Activated CD8-positive, alpha-beta T cell treated with anti-CD3 and anti-CD28 coated beads, Interleukin-2, amount 10 ng/mL, durations not matched to agents 7 days and 5 days (primary cell): Measurements from ENCODE around the gene CARD10. TPM values are rescaled to one million over a fixed set of nuclear protein-coding genes. Genes with fewer than 3 reads are reported as not detected.

Experiments
- ATAC-seq: fragments of 150-1000 bp; cut with Tn5 transposase; one replicate; pipeline ENCODE4 v1.10.0; 2021; ENCODE audit warnings: moderate library complexity
- CTCF ChIA-PET: fragments of 350-600 bp; sonication (Branson Sonifier 250); formaldehyde crosslinking; loops from one replicate; lab custom pipeline; 2021; ENCODE audit warnings: antibody characterized with exemption; lab: Charles Lee
- POLR2A ChIA-PET: fragments of 350-600 bp; sonication (Branson Sonifier 250); formaldehyde crosslinking; loops from one replicate; lab custom pipeline; 2021; ENCODE audit warnings: antibody characterized with exemption; lab: Charles Lee
- DNase-seq: peaks from one replicate; pipeline ENCODE4 v3.0.0-alpha.2; 2020
- H3K27ac Mint-ChIP-seq: one replicate; pipeline ENCODE4 v1.8.0; 2021; ENCODE audit warnings: mild to moderate bottlenecking, mixed read lengths
- H3K27me3 Mint-ChIP-seq: one replicate; pipeline ENCODE4 v1.8.0; 2021; ENCODE audit warnings: low read depth, mixed read lengths
- H3K36me3 Mint-ChIP-seq: one replicate; pipeline ENCODE4 v1.8.0; 2021; ENCODE audit warnings: low read depth, mixed read lengths
- H3K4me1 Mint-ChIP-seq: one replicate; pipeline ENCODE4 v1.8.0; 2021; ENCODE audit warnings: low read depth, mixed read lengths
- H3K4me3 Mint-ChIP-seq: one replicate; pipeline ENCODE4 v1.8.0; 2021; ENCODE audit warnings: mild to moderate bottlenecking, mixed read lengths
- H3K9me3 Mint-ChIP-seq: one replicate; pipeline ENCODE4 v1.8.0; 2022; ENCODE audit warnings: mixed read lengths; ENCODE audit not compliant: insufficient read depth
- total RNA-seq, 2 experiments: library from RNA; stranded (reverse); gene quantifications; one replicate each; pipeline ENCODE4 v1.2.3, GENCODE V29; 2021

Gene CARD10
- total RNA-seq, 2 experiments from 2014 or later, result 0.31 TPM; not detected in 1

DNA sequence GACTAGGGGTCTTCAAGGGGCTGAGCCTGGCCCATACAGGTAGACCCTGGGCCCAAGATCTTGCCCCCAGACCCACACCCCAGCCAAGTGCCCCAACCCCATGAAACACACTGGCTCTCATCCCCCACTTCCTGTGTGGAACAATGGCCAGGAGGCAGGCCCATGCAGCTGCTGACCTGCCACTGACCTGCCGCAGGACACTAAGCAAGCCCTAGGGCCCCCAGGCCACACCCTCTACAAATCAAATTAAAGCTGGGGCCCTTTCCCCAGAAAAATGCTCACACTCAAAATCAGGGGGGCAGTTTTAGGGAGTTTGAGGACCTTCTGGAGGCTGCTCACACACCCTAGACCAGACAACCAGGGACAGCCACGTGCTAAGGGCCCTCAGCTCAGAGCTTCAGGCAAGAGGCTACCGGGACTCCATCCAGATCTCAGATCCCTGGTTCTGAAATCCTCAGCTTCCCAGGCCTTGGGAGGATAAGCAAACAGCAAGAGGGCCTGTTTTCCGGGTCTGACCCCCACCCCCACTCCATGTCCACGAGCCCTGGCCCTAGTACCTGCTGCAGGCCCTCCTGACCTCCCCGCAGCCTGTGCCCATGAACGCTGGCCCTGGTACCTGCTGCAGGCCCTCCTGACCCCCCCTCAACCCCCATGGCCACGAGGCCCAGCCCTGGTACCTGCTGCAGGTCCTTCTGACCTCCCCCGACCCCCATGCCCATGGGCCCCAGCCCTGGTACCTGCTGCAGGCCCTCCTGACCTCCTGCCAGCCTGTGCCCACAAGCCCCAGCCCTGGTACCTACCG is 10.0 kb downstream of the CARD10 start:
- Mint-ChIP-seq H3K9me3 (no peaks in the 10 kb centered on the region), H3K4me1 (no peaks in the 10 kb centered on the region), H3K27me3 (no peaks in the 10 kb centered on the region), H3K36me3 (no peaks in the 10 kb centered on the region), H3K27ac (no peak overlapping the region), H3K4me3 (no peak overlapping the region)
- POLR2A ChIA-PET, result no interaction called here
- no peak for DNase-seq
- ATAC-seq, result no peak
- CTCF ChIA-PET, result interaction anchor here (1.1 kb wide), 1 partner anchor 37 kb away, joined by 3 read pairs; no protein-coding TSS in a partner anchor

DNA sequence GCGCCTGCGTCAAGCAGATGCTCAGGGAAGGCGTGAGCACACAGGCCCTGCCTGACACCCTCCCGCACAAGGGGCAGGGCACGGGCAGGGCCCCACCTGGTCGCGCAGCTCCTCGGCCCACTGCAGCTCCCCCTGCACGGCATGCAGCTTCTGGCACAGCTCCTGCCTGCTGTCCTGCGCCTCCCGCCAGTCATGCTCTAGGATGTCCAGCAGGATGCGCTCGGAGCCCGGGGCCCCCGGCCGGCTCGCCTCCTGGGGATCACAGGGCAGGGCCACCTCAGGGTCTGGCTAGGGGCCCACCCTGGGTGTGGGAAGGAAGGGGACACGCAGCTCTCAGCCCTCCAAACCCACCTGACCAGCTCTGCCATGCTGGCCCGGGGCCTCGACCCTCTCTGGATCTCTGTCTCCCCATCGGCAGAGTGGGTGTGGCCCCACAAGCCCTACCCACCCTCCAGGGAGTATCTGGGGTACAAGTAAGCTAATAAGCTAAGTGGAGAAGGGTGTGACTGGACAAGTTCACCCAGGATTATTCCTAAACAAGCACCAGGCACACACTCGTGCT is 10.7 kb downstream of the CARD10 start:
- DNase-seq, result no peak
- Mint-ChIP-seq H3K9me3 (no peaks in the 10 kb centered on the region), H3K27ac (no peak overlapping the region), H3K4me1 (no peaks in the 10 kb centered on the region), H3K27me3 (no peaks in the 10 kb centered on the region), H3K4me3 (no peak overlapping the region), H3K36me3 (no peaks in the 10 kb centered on the region)
- no peak for ATAC-seq
- POLR2A ChIA-PET, result interaction anchor here (0.8 kb wide), 1 partner anchor 264 kb away, joined by 4 read pairs; the partner anchor contains the start of gene RAC2
- CTCF ChIA-PET, result interaction anchor here (1.4 kb wide), 1 partner anchor 10 kb away, joined by 8 read pairs; no protein-coding TSS in a partner anchor

DNA sequence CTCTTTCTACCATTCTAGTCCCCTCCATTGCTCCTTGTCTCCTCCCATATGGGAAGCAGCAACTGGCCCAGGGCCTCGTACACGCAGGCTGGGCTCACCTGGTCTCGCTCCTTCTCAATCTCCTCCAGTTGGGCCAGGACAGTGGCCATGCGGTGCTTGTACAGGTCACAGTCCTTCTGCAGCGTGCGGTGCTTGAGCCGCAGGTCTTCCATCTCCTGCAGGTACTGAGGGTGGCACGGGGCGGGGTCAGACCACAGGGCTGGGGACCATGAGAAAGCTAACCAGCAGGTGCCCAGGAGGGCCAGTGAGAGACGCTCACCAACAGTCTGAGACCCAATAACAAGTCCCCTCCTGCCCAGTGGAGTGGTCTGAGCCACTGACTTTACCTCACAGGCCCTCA is 11.5 kb downstream of the CARD10 start:
- Mint-ChIP-seq H3K9me3 (no peaks in the 10 kb centered on the region), H3K4me1 (no peaks in the 10 kb centered on the region), H3K27me3 (no peaks in the 10 kb centered on the region), H3K4me3 (no peak overlapping the region), H3K27ac (no peak overlapping the region), H3K36me3 (no peaks in the 10 kb centered on the region)
- ChIA-PET CTCF (interaction anchor here (1.4 kb wide), 1 partner anchor 9 kb away, joined by 8 read pairs; no protein-coding TSS in a partner anchor), POLR2A (interaction anchor here (0.8 kb wide), 1 partner anchor 263 kb away, joined by 4 read pairs; the partner anchor contains the start of gene RAC2)
- DNase-seq (no peak), ATAC-seq (no peak)

DNA sequence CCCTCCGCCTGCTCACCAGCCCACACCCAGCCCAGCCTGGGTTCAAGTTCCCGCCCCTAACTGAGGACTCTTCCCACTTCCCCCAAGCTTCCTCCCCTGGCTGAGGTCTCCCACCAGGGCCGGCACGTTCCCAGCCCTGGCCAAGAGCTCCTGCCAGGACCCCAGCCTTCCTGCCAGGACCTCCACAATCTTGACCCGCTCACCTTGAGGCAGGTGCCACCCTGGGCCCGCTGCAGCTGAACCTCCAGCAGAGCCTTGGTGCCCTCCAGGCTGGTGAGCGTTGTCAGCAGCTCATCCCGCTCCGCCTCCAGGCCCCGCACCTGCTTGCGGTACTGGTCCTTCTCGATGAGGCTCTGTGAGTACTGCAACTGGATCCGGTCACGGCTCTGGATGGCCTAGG is 13.2 kb downstream of the CARD10 start:
- Mint-ChIP-seq H3K9me3 (no peaks in the 10 kb centered on the region), H3K36me3 (no peaks in the 10 kb centered on the region), H3K4me3 (no peak overlapping the region), H3K4me1 (peaks cover 14% of the 10 kb centered on the region), H3K27me3 (no peaks in the 10 kb centered on the region), H3K27ac (no peak overlapping the region)
- no peak for DNase-seq
- POLR2A ChIA-PET, result no interaction called here
- CTCF ChIA-PET, result interaction anchor here (0.8 to 1.9 kb wide), 5 partner anchors 17 to 246 kb away, joined by 3 to 9 read pairs (median 3); no protein-coding TSS in a partner anchor
- ATAC-seq, result no peak

DNA sequence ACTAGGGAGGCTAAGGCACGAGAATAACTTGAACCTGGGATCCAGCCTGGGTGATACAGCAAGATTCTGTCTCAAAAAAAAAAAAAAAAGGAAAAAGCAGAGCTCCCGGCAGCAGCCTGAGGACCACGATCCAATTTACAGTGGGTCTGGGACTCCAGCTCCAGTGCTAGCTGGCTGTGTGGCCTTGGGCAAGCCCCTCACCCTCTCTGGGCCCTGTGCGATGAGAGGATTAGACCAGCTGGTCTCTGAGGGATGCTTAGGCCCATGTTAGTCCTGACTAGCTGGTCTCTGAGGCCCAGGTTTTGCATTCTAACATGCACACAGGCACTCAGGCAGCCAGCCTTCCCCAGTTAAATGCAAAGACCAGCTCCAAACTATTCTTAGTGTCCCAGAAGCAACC is 13.7 kb downstream of the CARD10 start:
- Mint-ChIP-seq H3K4me1 (peaks cover 17% of the 10 kb centered on the region), H3K36me3 (no peaks in the 10 kb centered on the region), H3K27ac (no peak overlapping the region), H3K9me3 (no peaks in the 10 kb centered on the region), H3K27me3 (peaks cover 3% of the 10 kb centered on the region), H3K4me3 (no peak overlapping the region)
- POLR2A ChIA-PET, result no interaction called here
- ATAC-seq (no peak), DNase-seq (no peak)
- CTCF ChIA-PET, result interaction anchor here (0.8 to 1.9 kb wide), 4 partner anchors 49 to 245 kb away, joined by 3 to 9 read pairs (median 4); no protein-coding TSS in a partner anchor

DNA sequence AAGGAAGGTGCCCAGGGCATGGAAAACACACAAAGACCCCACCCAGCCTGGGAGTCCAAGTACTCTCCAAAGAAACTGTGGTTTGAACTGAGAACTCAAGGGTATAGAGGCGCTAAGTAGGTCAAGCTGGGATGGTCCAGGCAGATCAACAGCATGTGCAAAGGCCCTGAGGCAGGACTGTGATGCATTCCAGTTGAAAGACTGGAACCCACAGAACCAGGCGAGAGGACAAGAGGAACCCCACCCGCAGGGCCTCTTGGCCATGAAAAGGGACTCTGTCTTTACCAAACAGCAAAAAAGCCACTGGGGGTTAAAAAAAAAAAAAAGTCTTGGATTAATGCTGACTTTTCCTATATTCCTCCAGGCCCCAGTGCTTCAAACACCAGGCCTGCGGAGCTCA is 14.3 kb downstream of the CARD10 start:
- no peak overlapping the region for H3K27ac Mint-ChIP-seq
- H3K4me3 Mint-ChIP-seq, result no peak overlapping the region
- ATAC-seq (no peak), DNase-seq (no peak)
- POLR2A ChIA-PET, result interaction anchor here (0.7 kb wide), 1 partner anchor 54 kb away, joined by 3 read pairs; no protein-coding TSS in a partner anchor
- peaks cover 17% of the 10 kb centered on the region for H3K4me1 Mint-ChIP-seq
- H3K36me3 Mint-ChIP-seq, result no peaks in the 10 kb centered on the region
- no peaks in the 10 kb centered on the region for H3K9me3 Mint-ChIP-seq
- H3K27me3 Mint-ChIP-seq, result peaks cover 4% of the 10 kb centered on the region
- CTCF ChIA-PET, result interaction anchor here (0.8 to 1.9 kb wide), 3 partner anchors 48 to 87 kb away, joined by 3 to 9 read pairs (median 6); no protein-coding TSS in a partner anchor

DNA sequence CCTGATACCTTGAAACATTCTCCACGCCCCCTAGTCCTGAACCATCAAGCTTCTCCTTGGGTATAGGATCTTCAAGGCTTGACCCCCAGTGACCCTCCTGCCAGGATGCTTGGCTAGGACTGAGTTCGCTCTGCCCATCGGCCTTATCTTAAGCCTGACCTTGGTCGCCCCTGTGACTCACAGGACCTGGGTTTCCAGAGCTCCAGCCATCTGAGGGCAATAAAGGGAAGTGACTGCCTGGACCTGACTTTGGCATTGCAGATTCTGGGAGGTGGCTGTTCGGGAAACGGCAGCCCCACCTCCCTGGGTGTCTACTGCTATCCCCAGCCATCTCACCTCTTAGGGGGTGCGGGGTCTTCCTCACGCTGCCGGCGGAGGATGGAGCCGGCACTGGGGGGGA is 15.4 kb downstream of the CARD10 start:
- Mint-ChIP-seq H3K4me3 (no peak overlapping the region), H3K9me3 (no peaks in the 10 kb centered on the region), H3K27ac (no peak overlapping the region), H3K4me1 (peaks cover 17% of the 10 kb centered on the region), H3K27me3 (peaks cover 4% of the 10 kb centered on the region), H3K36me3 (no peaks in the 10 kb centered on the region)
- no peak for DNase-seq
- no peak for ATAC-seq
- ChIA-PET CTCF (no interaction called here), POLR2A (no interaction called here)

DNA sequence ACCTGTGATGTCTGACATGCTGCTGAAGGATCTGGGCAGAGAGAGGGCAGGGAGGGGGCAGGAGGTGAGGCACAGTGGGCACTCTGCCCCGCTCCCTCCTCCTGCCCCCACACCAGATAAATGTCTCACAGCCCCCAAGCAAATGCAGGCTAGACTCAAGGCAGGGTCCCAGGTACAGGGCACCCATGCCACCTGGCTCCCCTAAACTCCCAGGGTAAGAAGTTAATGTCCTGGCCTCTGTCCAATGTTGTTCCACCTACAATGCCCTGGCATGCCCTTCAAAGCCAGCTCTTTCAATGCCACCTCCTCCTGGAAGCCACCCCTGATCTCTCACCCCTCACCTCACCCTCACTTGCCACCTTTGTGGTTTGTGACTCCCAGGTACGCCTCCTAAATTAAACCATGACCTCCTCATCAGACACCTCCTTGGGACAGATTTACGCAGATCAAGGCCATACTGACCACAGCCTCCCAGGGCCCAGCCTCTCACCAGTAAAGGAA is 16.0 kb downstream of the CARD10 start:
- Mint-ChIP-seq H3K4me3 (no peak overlapping the region), H3K9me3 (no peaks in the 10 kb centered on the region)
- CTCF ChIA-PET, result no interaction called here

DNA sequence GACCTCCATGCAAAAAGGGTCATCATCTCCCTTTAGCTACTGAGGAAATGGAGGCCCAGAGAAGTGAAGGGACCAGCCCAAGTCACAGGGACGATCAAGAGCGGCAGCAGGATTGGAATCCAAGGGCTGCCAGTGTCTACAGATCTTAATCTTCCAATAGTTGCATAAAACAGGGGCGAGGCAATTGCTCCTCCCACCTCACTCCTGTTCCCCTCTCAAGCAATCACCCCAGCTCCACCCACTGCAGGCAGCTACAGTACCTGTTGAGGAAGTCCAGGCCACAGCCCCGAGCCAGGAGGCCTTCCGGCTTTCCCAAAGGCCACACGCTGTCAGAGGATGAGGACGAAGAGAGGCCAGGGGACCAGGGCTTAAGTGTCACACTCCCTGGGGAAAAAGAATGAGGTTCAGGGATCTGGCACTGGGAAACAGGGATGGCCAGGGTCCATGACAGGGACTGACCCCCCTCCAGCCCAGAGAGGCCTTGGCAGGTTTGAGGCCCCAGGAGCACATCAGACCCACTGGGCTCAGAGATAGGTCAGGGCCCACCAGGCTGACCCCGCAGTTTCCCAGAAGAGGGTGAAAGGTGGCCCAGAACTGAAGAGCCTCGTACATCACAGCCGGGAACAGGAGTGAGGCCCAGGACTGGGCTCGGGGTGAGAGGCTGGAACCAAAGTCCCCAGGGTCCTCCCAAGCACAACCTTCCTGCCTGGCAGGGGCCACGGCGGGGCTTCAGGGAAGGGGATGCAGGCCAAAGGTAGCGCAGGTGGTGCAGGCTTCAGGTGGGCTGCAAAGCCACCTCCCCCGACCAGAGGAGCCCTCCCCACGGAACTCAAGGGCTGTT is 16.7 kb downstream of the CARD10 start:
- H3K27me3 Mint-ChIP-seq, result peaks cover 6% of the 10 kb centered on the region
- ChIA-PET CTCF (interaction anchor here (0.8 to 1.3 kb wide), 3 partner anchors 9 to 90 kb away, joined by 4 to 5 read pairs (median 4); no protein-coding TSS in a partner anchor), POLR2A (no interaction called here)
- peak; percentile 38 for DNase-seq
- no peaks in the 10 kb centered on the region for H3K36me3 Mint-ChIP-seq
- H3K9me3 Mint-ChIP-seq, result no peaks in the 10 kb centered on the region
- ATAC-seq, result no peak
- H3K27ac Mint-ChIP-seq, result no peak overlapping the region
- peaks cover 19% of the 10 kb centered on the region for H3K4me1 Mint-ChIP-seq
- no peak overlapping the region for H3K4me3 Mint-ChIP-seq

More for the DNA sequence above, 16.0 kb downstream of the CARD10 start:
- Mint-ChIP-seq H3K36me3 (no peaks in the 10 kb centered on the region), H3K27me3 (peaks cover 4% of the 10 kb centered on the region), H3K27ac (no peak overlapping the region), H3K4me1 (peaks cover 19% of the 10 kb centered on the region)
- DNase-seq (no peak), ATAC-seq (no peak)
- POLR2A ChIA-PET, result no interaction called here

DNA sequence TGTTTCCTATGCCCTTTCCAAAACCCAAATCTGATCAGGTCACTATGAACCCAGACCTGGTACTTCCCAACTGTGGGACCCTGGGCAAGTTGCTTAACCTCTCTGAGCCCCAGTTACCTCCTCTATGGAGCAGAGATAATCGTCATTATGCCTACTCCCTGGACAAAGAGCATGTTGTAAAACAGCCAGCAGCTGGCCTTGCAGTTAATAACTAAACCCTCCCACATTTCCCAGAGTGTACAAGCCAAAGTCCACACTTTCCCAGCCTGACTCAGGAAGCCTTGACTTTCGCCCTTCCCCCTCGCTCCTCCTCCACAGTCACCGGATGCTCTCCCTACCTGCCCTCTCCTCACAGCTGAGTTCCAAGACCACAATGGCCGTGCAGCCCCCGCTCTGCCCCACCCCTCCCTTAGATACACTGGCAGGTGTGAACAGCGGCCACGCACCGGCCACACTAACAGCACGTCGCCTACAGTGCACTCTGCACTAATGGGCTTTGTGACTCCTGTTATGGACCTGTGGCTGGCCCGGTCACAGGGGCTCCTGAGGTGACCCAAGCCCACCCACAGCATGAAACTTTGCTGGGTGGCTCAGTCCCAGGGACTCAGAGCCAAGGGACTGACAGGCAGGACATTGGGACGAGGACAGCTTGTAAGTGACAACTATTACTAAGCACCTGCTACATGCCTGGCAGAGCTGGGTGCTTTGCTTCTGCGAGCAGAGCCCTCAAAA is 17.4 kb downstream of the CARD10 start:
- Mint-ChIP-seq H3K27me3 (peaks cover 6% of the 10 kb centered on the region), H3K4me3 (no peak overlapping the region), H3K36me3 (no peaks in the 10 kb centered on the region), H3K9me3 (no peaks in the 10 kb centered on the region), H3K27ac (peak overlapping the region; percentile 31), H3K4me1 (peaks cover 19% of the 10 kb centered on the region)
- ChIA-PET POLR2A (interaction anchor here (0.7 kb wide), 1 partner anchor 197 kb away, joined by 3 read pairs; no protein-coding TSS in a partner anchor), CTCF (interaction anchor here (0.8 to 1.3 kb wide), 3 partner anchors 8 to 91 kb away, joined by 4 to 5 read pairs (median 4); no protein-coding TSS in a partner anchor)
- ATAC-seq (no peak), DNase-seq (no peak)
